Effector memory CD4-positive, alpha-beta T cell (primary cell): ENCODE results near the gene PPP3CA.

Experiments
- DNase-seq, 3 donors: peaks; one replicate each; pipeline ENCODE4 v3.0.0-alpha.2; 2020
- H3K27ac ChIP-seq: 2 replicates; pipeline ENCODE4 v1.7.0; 2013; ENCODE audit warnings: mild to moderate bottlenecking, low read length, moderate library complexity; ENCODE audit not compliant: insufficient read depth, poor library complexity, severe bottlenecking
- H3K27me3 ChIP-seq: replicated peaks from 2 replicates; pipeline ENCODE4 v1.7.0; 2013; ENCODE audit warnings: mild to moderate bottlenecking, low read length; ENCODE audit not compliant: insufficient read depth, control insufficient read depth, poor library complexity, severe bottlenecking
- H3K36me3 ChIP-seq: 2 replicates; pipeline ENCODE4 v1.7.0; 2013; ENCODE audit warnings: mild to moderate bottlenecking, low read length, moderate library complexity; ENCODE audit not compliant: control insufficient read depth, insufficient read depth
- H3K4me1 ChIP-seq: 2 replicates; pipeline ENCODE4 v1.7.0; 2013; ENCODE audit warnings: low read length, mild to moderate bottlenecking; ENCODE audit not compliant: control insufficient read depth, insufficient read depth, poor library complexity, severe bottlenecking
- H3K4me3 ChIP-seq: 2 replicates; pipeline ENCODE4 v1.7.0; 2013; ENCODE audit warnings: low read length, low read depth, mild to moderate bottlenecking; ENCODE audit not compliant: insufficient read depth, poor library complexity, severe bottlenecking
- H3K9me3 ChIP-seq: 2 replicates; pipeline ENCODE4 v1.7.0; 2013; ENCODE audit warnings: mild to moderate bottlenecking, low read length, moderate library complexity; ENCODE audit not compliant: control insufficient read depth

Gene PPP3CA

DNA sequence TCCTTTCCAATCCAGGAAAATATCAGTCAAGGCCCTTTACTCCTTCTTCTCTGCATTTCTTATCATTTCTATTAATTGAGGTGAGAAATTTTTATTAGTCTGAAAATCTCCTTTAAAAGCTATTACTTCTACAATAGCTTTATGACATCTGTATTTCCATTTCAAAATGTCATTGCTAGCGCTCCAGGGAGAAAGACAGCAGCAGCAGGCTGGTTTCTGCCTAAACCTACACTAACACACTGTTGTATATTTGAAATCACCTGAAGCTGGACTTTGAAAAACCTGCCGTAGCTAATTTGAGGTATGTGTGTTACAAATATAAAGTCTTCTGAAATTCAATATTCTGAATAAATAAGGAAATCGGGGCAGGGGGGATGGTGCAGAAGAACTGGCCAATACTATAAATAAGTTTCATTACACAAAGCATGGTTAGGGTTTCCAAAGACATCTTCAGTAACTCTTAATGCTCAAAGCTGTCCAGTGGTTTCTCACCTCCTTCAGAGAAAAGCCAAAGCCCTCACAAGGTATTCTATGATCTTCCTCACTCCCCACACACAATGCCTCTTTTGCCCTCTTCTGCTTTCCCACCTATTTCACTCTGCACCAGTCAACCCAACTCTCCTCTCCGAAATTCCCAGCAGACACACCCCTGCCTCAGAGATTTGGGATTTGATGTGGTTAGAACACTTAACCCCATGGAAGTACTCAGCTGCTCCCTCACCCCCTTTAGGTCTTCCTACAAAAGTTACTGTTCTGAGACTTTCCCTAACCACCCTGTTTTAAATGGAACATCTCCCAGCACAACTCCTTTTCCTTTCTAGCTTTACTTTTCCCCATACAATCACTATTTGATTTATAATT lies 122.7 kb downstream of the PPP3CA start:
- Histone ChIP-seq H3K27ac (no peak overlapping the region), H3K9me3 (no peaks in the 10 kb centered on the region), H3K4me3 (no peak overlapping the region), H3K36me3 (no peaks in the 10 kb centered on the region), H3K27me3 (no peaks in the 10 kb centered on the region), H3K4me1 (no peaks in the 10 kb centered on the region)
- DNase-seq, result no peak

DNA sequence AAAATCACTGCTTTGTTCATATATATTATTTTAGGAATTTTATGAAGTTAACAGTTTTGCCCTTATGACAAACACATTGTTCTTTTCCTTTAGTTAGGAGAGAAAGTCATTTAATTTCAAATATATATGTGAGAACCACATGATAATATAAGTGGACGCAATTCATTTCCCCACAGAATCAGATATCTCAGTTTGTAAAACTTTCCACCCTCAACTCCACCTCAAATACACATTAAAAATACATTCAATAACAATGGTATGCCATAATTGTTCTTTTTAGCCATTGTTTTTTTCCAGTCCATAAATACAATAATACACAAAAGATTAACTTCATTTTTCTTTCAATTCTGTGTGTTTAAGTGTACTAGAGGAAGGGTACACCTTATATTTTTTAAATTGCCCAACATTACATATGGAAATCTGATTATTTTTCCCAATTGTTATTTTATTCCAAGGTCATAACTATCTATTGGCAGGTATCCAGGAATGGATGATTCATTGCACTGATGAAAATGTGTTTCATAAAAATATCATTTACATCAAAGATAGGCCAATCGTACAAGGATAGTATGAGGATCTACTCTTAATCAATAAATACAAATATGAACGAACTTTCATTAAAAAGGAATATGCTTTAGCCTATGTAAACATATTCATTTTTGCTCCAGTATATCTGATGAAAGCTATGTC lies 125.0 kb downstream of the PPP3CA start:
- Histone ChIP-seq H3K36me3 (no peaks in the 10 kb centered on the region), H3K4me1 (peaks cover 2% of the 10 kb centered on the region), H3K27ac (no peak overlapping the region), H3K4me3 (no peak overlapping the region), H3K9me3 (no peaks in the 10 kb centered on the region), H3K27me3 (no peaks in the 10 kb centered on the region)
- no peak for DNase-seq

DNA sequence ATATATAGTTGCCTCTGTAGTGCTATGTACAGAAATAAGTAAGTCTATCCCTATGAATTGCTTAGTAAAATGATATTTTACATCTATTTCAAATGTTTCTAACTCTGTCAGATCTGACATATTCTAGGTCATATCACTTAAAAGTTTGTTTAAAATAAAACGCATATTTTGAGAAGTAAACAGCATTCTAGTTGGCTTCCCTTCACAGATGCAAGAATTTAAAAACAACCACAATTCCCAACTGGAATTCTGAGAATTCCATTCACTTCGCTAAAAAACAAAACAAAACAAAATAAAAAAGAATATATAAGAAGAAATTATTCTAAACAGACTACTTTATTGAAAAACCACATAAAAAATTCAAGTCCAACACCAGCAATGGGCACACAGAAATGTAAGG lies 126.0 kb downstream of the PPP3CA start:
- H3K27ac ChIP-seq, result no peak overlapping the region
- H3K9me3 ChIP-seq, result no peaks in the 10 kb centered on the region
- DNase-seq, result no peak
- no peaks in the 10 kb centered on the region for H3K27me3 ChIP-seq
- H3K36me3 ChIP-seq, result no peaks in the 10 kb centered on the region
- no peak overlapping the region for H3K4me3 ChIP-seq
- H3K4me1 ChIP-seq, result peaks cover 2% of the 10 kb centered on the region

DNA sequence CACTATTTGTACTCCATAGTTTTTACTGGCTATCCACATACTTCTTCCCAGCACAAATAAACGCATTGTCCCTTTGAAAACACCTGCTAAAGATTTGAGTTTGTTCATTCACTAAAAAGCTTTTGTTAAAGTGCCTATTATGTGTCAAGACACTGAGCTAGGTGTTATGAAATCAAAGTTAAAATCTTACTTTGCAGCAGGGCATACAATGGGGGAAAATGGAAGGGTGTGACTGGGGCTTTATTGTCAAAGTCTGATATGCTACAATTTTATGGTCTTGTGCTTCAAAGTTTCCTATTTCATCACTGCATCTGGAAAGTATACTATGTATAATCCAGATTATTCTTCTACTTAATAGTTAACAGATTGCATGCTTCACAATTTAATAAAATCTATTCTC lies 128.4 kb downstream of the PPP3CA start:
- Histone ChIP-seq H3K36me3 (no peaks in the 10 kb centered on the region), H3K27ac (no peak overlapping the region), H3K9me3 (no peaks in the 10 kb centered on the region), H3K4me3 (no peak overlapping the region), H3K27me3 (no peaks in the 10 kb centered on the region), H3K4me1 (peaks cover 2% of the 10 kb centered on the region)
- no peak for DNase-seq

DNA sequence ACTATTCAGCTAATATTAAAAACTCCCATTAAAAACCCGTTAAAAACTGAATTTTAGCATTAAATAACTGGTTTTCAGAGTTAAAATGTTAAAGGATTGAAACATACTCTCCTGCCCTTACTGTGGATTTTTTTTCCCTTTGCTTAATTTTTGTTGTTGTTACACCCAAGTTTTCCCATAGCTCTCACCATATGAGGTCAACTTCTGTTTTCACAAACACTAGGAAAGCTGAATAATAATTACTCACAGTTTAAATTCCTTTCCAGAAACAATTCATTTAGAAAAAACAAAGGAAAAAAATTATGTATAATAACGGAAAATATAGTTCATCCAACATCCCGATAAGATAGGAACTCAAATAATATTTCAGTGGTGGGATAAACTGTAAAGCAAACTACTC lies 129.0 kb downstream of the PPP3CA start:
- DNase-seq, result no peak
- Histone ChIP-seq H3K4me3 (no peak overlapping the region), H3K9me3 (no peaks in the 10 kb centered on the region), H3K4me1 (peaks cover 2% of the 10 kb centered on the region), H3K36me3 (no peaks in the 10 kb centered on the region), H3K27ac (no peak overlapping the region), H3K27me3 (no peaks in the 10 kb centered on the region)

DNA sequence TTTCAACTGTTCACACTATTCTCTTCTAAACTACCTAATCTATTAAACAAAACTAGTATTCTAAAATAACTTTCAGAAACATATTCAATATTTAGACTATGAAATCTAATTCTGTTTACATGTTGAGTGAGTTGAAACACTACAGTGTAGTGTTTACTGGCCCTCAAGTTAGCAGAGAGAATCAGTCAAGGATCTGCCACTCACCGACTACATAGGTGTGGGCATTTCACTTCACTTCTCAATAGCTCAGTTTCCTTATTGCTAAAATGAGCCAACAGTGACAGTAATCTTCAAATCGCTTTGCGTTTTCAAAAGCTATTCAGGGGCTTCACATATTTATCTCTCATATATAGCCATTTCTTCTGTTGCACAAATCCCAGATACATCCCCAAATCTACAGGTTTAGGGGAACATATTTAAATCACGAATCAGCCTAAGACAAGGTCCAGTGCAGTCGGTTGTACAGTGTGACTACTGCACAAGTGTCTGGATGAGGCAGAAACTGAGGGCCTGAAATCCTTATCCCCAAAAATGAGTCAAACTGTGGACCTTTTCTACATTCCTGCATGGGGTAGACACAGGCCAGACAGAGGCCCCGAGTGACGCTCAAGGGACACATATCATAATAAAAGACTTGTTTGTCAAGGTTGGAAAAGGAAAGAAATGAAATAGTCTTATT lies 129.8 kb downstream of the PPP3CA start:
- H3K36me3 ChIP-seq, result no peaks in the 10 kb centered on the region
- H3K4me3 ChIP-seq, result no peak overlapping the region
- no peaks in the 10 kb centered on the region for H3K27me3 ChIP-seq
- no peak for DNase-seq
- H3K4me1 ChIP-seq, result peaks cover 2% of the 10 kb centered on the region
- H3K27ac ChIP-seq, result no peak overlapping the region
- H3K9me3 ChIP-seq, result no peaks in the 10 kb centered on the region

DNA sequence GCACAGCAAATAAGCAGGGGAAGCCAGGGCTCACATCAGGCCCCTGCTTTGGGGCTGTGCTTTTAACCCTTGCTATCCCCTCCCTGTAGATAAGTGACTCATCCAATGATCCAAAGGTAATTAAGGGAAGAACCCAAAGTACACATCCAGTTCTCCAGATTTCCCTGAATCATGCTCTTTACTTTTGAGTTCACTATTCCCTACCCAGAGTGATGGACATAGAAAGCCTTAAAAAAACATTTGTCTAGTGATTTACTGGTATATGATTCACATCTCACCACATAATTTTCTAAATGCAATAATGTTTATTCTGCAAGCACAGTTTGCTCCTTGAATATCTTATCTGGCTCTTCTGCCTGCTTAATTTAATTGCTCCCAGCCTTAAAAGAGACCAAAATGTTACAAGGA lies 136.2 kb downstream of the PPP3CA start:
- no peaks in the 10 kb centered on the region for H3K27me3 ChIP-seq
- no peak overlapping the region for H3K4me3 ChIP-seq
- no peak for DNase-seq
- H3K27ac ChIP-seq, result no peak overlapping the region
- H3K36me3 ChIP-seq, result no peaks in the 10 kb centered on the region
- H3K9me3 ChIP-seq, result no peaks in the 10 kb centered on the region
- peaks cover 7% of the 10 kb centered on the region for H3K4me1 ChIP-seq

DNA sequence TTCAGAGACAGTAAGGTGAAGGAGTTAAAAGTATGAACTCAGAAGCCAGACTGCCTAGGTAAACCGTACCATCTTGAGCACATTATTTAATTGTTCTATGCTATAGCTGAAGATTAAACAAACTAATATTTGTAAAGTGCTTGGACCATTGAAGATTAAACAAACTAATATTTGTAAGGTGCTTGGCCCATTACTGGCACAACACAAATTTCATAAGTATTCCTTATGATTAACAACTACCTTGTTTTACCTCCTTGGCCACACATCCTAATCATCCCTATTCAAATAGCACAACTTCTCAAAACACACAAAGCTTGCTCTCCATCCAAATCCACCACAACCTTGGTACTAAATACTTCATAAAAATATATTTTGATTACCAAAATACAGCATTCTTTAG lies 137.0 kb downstream of the PPP3CA start:
- DNase-seq, result no peak
- no peak overlapping the region for H3K4me3 ChIP-seq
- H3K36me3 ChIP-seq, result no peaks in the 10 kb centered on the region
- H3K9me3 ChIP-seq, result no peaks in the 10 kb centered on the region
- no peaks in the 10 kb centered on the region for H3K27me3 ChIP-seq
- no peak overlapping the region for H3K27ac ChIP-seq
- H3K4me1 ChIP-seq, result peaks cover 15% of the 10 kb centered on the region

DNA sequence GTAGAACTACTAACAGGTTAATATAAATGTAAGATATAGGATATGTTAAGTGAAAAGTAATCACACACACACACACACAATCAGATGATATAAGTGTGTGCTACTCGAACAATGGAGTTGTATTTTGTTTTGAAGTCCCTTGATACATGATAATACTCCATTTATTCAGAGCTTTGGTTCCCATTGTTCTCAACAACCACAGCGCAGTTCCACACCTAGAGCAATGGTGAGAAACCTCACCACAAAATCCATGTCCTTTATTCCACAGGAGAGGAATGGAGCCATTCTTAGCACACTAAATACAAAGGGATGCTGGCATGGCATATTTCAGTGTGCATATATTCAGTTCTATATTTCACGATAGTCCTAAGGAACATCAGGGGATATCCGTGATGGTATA lies 139.2 kb downstream of the PPP3CA start:
- DNase-seq, result no peak
- no peaks in the 10 kb centered on the region for H3K9me3 ChIP-seq
- H3K36me3 ChIP-seq, result no peaks in the 10 kb centered on the region
- no peak overlapping the region for H3K27ac ChIP-seq
- no peaks in the 10 kb centered on the region for H3K27me3 ChIP-seq
- H3K4me3 ChIP-seq, result no peak overlapping the region
- peaks cover 16% of the 10 kb centered on the region for H3K4me1 ChIP-seq

DNA sequence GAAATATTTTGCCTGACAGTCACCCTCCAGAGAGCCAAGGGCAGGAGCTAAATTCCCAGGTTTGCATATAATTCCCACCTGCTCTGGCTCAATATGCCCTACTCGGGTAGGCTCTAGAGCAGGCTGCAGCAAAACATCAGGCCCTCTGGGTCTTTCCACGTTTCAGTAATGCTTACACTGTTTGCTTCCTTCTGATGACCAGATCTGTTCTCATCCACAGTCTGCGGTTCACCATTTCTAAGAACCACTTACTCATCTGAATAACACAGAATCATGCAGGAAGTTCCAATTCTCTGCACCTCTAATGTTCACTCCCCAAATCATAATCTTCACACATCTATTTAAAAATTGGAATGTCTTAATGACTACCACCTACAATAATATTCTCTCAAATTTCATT lies 141.4 kb downstream of the PPP3CA start:
- H3K4me3 ChIP-seq, result no peak overlapping the region
- H3K36me3 ChIP-seq, result no peaks in the 10 kb centered on the region
- H3K4me1 ChIP-seq, result peaks cover 16% of the 10 kb centered on the region
- peak; percentile 3 to 14 (median 5) for DNase-seq
- H3K9me3 ChIP-seq, result no peaks in the 10 kb centered on the region
- peak overlapping the region; percentile 11 for H3K27ac ChIP-seq
- H3K27me3 ChIP-seq, result no peaks in the 10 kb centered on the region
